HEK293T (cell line): Measurements from ENCODE around the gene ITSN2.

Source experiments
- CTCF ChIA-PET: fragments of 350-600 bp; formaldehyde crosslinking; extraction: SDS; loops from one replicate; lab custom pipeline; 2021; ENCODE audit warnings: antibody characterized with exemption, inconsistent platforms; lab: Yijun Ruan, JAX
- POLR2A ChIA-PET: fragments of 350-600 bp; formaldehyde crosslinking; extraction: SDS; loops from one replicate; lab custom pipeline; 2020; ENCODE audit warnings: antibody characterized with exemption, inconsistent platforms; lab: Yijun Ruan, JAX
- DNase-seq: peaks from one replicate; pipeline ENCODE4 v3.0.0; 2012; ENCODE audit warnings: mixed read lengths; ENCODE audit errors: extremely low spot score
- ARNT ChIP-seq: fragments of 450-650 bp; IDR thresholded peaks from 2 replicates; pipeline ENCODE4 v1.6.1; 2017; ENCODE audit warnings: mild to moderate bottlenecking
- BHLHE40 ChIP-seq: fragments of 450-650 bp; IDR thresholded peaks from 2 replicates; pipeline ENCODE4 v1.6.1; 2016; ENCODE audit warnings: mild to moderate bottlenecking, moderate library complexity, borderline replicate concordance
- CTBP1 ChIP-seq: fragments of 450-650 bp; IDR thresholded peaks from 2 replicates; pipeline ENCODE4 v1.6.1; 2016; ENCODE audit warnings: borderline replicate concordance
- ELF4 ChIP-seq: fragments of 450-650 bp; IDR thresholded peaks from 2 replicates; pipeline ENCODE4 v1.6.1; 2017; ENCODE audit warnings: antibody characterized with exemption
- FOXA1 ChIP-seq: fragments of 450-650 bp; IDR thresholded peaks from 2 replicates; pipeline ENCODE4 v1.6.1; 2016; ENCODE audit warnings: mild to moderate bottlenecking
- FOXK2 ChIP-seq: fragments of 450-650 bp; IDR thresholded peaks from 2 replicates; pipeline ENCODE4 v1.6.1; 2016; ENCODE audit warnings: mild to moderate bottlenecking
- FOXM1 ChIP-seq: fragments of 450-650 bp; IDR thresholded peaks from 2 replicates; pipeline ENCODE4 v1.6.1; 2017; ENCODE audit warnings: mild to moderate bottlenecking, borderline replicate concordance
- HDGF ChIP-seq: fragments of 450-650 bp; IDR thresholded peaks from 2 replicates; pipeline ENCODE4 v1.6.1; 2017; ENCODE audit warnings: antibody characterized with exemption, borderline replicate concordance
- L3MBTL2 ChIP-seq: fragments of 450-650 bp; conservative IDR thresholded peaks from 2 replicates; pipeline ENCODE4 v1.6.1; 2016; ENCODE audit warnings: mild to moderate bottlenecking
- LEF1 ChIP-seq: fragments of 450-650 bp; IDR thresholded peaks from 2 replicates; pipeline ENCODE4 v1.6.1; 2017; ENCODE audit warnings: mild to moderate bottlenecking, borderline replicate concordance
- NFRKB ChIP-seq: fragments of 450-650 bp; IDR thresholded peaks from 2 replicates; pipeline ENCODE4 v1.6.1; 2016; ENCODE audit warnings: mild to moderate bottlenecking, moderate library complexity
- SP1 ChIP-seq: fragments of 450-650 bp; IDR thresholded peaks from 2 replicates; pipeline ENCODE4 v1.6.1; 2017
- SUZ12 ChIP-seq: fragments of 450-650 bp; IDR thresholded peaks from 2 replicates; pipeline ENCODE4 v1.6.1; 2016; ENCODE audit warnings: mild to moderate bottlenecking
- TARDBP ChIP-seq: fragments of 450-650 bp; IDR thresholded peaks from 2 replicates; pipeline ENCODE4 v1.6.1; 2016
- ZNF384 ChIP-seq: fragments of 450-650 bp; IDR thresholded peaks from 2 replicates; pipeline ENCODE4 v1.6.1; 2016
- TF ChIP-seq, protein P1 (sequence below): fragments of 450-650 bp; IDR thresholded peaks from 2 replicates; pipeline ENCODE4 v1.6.1; 2016

The ITSN2 gene

DNA sequence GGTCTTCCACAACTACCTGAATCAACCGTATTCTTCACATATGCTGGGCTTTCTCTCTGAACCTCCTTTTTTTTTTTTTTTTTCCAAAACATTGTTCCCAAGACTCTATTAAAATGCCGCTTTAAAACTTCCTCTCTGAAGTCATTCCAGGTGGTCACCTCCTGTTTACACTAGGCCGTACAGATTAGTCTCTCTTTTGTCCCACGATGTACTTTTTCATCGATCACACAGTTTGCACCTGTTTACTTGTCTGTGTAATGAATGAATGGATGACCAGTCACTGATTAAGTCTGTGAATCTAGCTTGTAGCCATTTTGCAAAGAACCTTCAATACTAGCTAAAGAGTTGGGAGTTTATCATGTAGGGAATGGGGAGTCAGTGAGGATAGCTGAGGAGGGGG, 202.2 kb downstream of the ITSN2 start:
- DNase-seq = no peak
- ChIA-PET CTCF (no interaction called here), POLR2A (no interaction called here)
- TF ChIP-seq NFRKB (no peak), ZNF384 (no peak), FOXM1 (no peak), SUZ12 (no peak), L3MBTL2 (no peak), ARNT (no peak), LEF1 (no peak), CTBP1 (no peak), FOXA1 (no peak), FOXK2 (no peak), HDGF (no peak), BHLHE40 (no peak)

DNA sequence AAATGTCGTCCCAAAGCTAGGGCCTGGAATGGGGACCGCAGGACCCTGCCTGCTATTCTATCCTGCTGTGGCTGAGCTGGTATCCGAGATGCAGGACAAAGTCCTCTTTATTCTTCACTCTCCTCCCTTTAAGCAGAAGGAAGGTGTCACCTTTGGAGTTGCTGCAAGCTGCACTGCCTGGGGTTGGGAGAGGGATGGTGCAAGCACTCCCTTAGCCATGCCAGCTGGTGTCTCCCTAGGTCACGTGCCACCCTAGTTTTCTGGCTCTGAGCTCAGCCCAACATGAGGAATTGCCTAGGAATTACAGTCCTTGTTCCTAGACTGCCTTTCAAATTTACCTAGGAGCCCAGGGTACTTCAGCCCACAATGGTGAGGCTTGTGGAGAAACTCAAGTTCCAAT, 206.9 kb downstream of the ITSN2 start:
- CTCF ChIA-PET = no interaction called here
- POLR2A ChIA-PET = no interaction called here
- no peak for DNase-seq
- TF ChIP-seq, protein P1, sequence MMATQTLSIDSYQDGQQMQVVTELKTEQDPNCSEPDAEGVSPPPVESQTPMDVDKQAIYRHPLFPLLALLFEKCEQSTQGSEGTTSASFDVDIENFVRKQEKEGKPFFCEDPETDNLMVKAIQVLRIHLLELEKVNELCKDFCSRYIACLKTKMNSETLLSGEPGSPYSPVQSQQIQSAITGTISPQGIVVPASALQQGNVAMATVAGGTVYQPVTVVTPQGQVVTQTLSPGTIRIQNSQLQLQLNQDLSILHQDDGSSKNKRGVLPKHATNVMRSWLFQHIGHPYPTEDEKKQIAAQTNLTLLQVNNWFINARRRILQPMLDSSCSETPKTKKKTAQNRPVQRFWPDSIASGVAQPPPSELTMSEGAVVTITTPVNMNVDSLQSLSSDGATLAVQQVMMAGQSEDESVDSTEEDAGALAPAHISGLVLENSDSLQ = no peak
- TF ChIP-seq SUZ12 = no peak
- TF ChIP-seq NFRKB = no peak
- no peak for TF ChIP-seq CTBP1
- no peak for TF ChIP-seq FOXM1
- no peak for TF ChIP-seq HDGF
- TF ChIP-seq FOXA1 = no peak
- no peak for TF ChIP-seq L3MBTL2
- TF ChIP-seq ZNF384 = no peak
- no peak for TF ChIP-seq BHLHE40
- no peak for TF ChIP-seq ARNT
- no peak for TF ChIP-seq LEF1
- TF ChIP-seq ELF4 = no peak
- no peak for TF ChIP-seq FOXK2
- no peak for TF ChIP-seq SP1
- TF ChIP-seq TARDBP = no peak
